Measurements from ENCODE around the gene MTREX.

GRCh38 chr5:55421074-55421529, 113.3 kb downstream of the MTREX start:
- TF ChIP-seq CTCF (IDR thresholded peaks at IDR 0.05) (no peak), POLR2A (IDR thresholded peaks at IDR 0.05) (no peak)

Data from Peyer's patch (tissue), 4 donors.